MCF 10A (cell line): ENCODE measurements around the gene PIK3AP1. TPM values are rescaled to one million over a fixed set of nuclear protein-coding genes. Genes with fewer than 3 reads are reported as not detected.

Experiments used
- BruUV-seq: library from RNA; stranded (reverse); fragments of 400-500 nt; replicated peaks from 2 replicates; lab custom pipeline; 2021; lab: Mats Ljungman, UMichigan
- CTCF ChIA-PET: fragments of 300-600 bp; sonication (Branson Sonifier 250); formaldehyde crosslinking; extraction: SDS; loops from one replicate; lab custom pipeline; 2021; ENCODE audit warnings: antibody characterized with exemption, inconsistent platforms; lab: Yijun Ruan, JAX
- POLR2A ChIA-PET: fragments of 300-600, 350-650 bp; sonication (Branson Sonifier 250); formaldehyde crosslinking; extraction: SDS; loops from one replicate; lab custom pipeline; 2020; ENCODE audit warnings: antibody characterized with exemption, inconsistent platforms; lab: Yijun Ruan, JAX
- DNase-seq: peaks from one replicate; pipeline ENCODE4 v3.0.0-alpha.2; 2018; ENCODE audit not compliant: unreplicated experiment
- H3K27ac Mint-ChIP-seq: one replicate; pipeline ENCODE4 v1.8.0; 2022; ENCODE audit warnings: mild to moderate bottlenecking, low read depth, mixed read lengths; ENCODE audit not compliant: unreplicated experiment
- H3K27me3 Mint-ChIP-seq: one replicate; pipeline ENCODE4 v1.8.0; 2022; ENCODE audit warnings: mixed read lengths; ENCODE audit not compliant: insufficient read depth, unreplicated experiment
- H3K36me3 Mint-ChIP-seq: one replicate; pipeline ENCODE4 v1.8.0; 2022; ENCODE audit warnings: mild to moderate bottlenecking, moderate library complexity, mixed read lengths; ENCODE audit not compliant: insufficient read depth, unreplicated experiment
- H3K4me1 Mint-ChIP-seq: one replicate; pipeline ENCODE4 v1.8.0; 2022; ENCODE audit warnings: mixed read lengths; ENCODE audit not compliant: insufficient read depth, unreplicated experiment
- H3K4me3 Mint-ChIP-seq: one replicate; pipeline ENCODE4 v1.8.0; 2022; ENCODE audit warnings: mild to moderate bottlenecking, moderate library complexity, mixed read lengths; ENCODE audit not compliant: unreplicated experiment
- H3K9me3 Mint-ChIP-seq: one replicate; pipeline ENCODE4 v1.8.0; 2022; ENCODE audit warnings: mixed read lengths; ENCODE audit not compliant: unreplicated experiment
- intact Hi-C: fragments of 100-400 bp; cut with micrococcal nuclease; formaldehyde crosslinking; loops from 2 replicates; pipeline ENCODE4 v1.14.1; 2022
- total RNA-seq: library from RNA; stranded (reverse); gene quantifications from 2 replicates; pipeline ENCODE4 v1.2.3, GENCODE V29; 2022
- TF ChIP-seq, protein P1 (sequence below): fragments of 200-600 bp; IDR thresholded peaks from one replicate; pipeline ENCODE4 v1.8.0; 2022; ENCODE audit warnings: antibody characterized with exemption, mild to moderate bottlenecking; ENCODE audit not compliant: unreplicated experiment

PIK3AP1 gene
- total RNA-seq, 1 experiment from 2014 or later: not detected

GRCh38 chr10:96706331-96706853, 13.9 kb downstream of the PIK3AP1 start:
- no peaks in the 10 kb centered on the region for H3K9me3 Mint-ChIP-seq
- no TSS peak for BruUV-seq
- H3K27me3 Mint-ChIP-seq: no peaks in the 10 kb centered on the region
- H3K36me3 Mint-ChIP-seq: no peaks in the 10 kb centered on the region
- no peak for DNase-seq
- no peak overlapping the region for H3K4me3 Mint-ChIP-seq
- TF ChIP-seq, protein P1, sequence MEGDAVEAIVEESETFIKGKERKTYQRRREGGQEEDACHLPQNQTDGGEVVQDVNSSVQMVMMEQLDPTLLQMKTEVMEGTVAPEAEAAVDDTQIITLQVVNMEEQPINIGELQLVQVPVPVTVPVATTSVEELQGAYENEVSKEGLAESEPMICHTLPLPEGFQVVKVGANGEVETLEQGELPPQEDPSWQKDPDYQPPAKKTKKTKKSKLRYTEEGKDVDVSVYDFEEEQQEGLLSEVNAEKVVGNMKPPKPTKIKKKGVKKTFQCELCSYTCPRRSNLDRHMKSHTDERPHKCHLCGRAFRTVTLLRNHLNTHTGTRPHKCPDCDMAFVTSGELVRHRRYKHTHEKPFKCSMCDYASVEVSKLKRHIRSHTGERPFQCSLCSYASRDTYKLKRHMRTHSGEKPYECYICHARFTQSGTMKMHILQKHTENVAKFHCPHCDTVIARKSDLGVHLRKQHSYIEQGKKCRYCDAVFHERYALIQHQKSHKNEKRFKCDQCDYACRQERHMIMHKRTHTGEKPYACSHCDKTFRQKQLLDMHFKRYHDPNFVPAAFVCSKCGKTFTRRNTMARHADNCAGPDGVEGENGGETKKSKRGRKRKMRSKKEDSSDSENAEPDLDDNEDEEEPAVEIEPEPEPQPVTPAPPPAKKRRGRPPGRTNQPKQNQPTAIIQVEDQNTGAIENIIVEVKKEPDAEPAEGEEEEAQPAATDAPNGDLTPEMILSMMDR: no peak
- POLR2A ChIA-PET: interaction anchor here (0.6 kb wide), 1 partner anchor 560 kb away, joined by 3 read pairs; no protein-coding TSS in a partner anchor
- CTCF ChIA-PET: interaction anchor here (0.7 to 1.5 kb wide), 3 partner anchors 33 to 527 kb away, joined by 3 to 5 read pairs (median 3); no protein-coding TSS in a partner anchor
- intact Hi-C loops: no loop called here
- H3K4me1 Mint-ChIP-seq: no peaks in the 10 kb centered on the region
- H3K27ac Mint-ChIP-seq: no peak overlapping the region

GRCh38 chr10:96705134-96705533, 15.2 kb downstream of the PIK3AP1 start:
- ChIA-PET POLR2A (interaction anchor here (0.6 kb wide), 1 partner anchor 100 kb away, joined by 3 read pairs; no protein-coding TSS in a partner anchor), CTCF (interaction anchor here (0.6 to 1.5 kb wide), 2 partner anchors 64 to 251 kb away, joined by 4 to 5 read pairs; no protein-coding TSS in a partner anchor)
- Mint-ChIP-seq H3K9me3 (no peaks in the 10 kb centered on the region), H3K36me3 (no peaks in the 10 kb centered on the region), H3K4me1 (no peaks in the 10 kb centered on the region), H3K27ac (no peak overlapping the region), H3K4me3 (no peak overlapping the region), H3K27me3 (no peaks in the 10 kb centered on the region)
- TF ChIP-seq, protein P1: no peak
- intact Hi-C loops: no loop called here
- BruUV-seq: no TSS peak
- DNase-seq: no peak

- TF ChIP-seq, protein P1: no peak
- ChIA-PET POLR2A (no interaction called here), CTCF (interaction anchor here (0.6 kb wide), 1 partner anchor 250 kb away, joined by 4 read pairs; no protein-coding TSS in a partner anchor)
- Mint-ChIP-seq H3K9me3 (no peaks in the 10 kb centered on the region), H3K4me3 (no peak overlapping the region), H3K27ac (no peak overlapping the region), H3K36me3 (no peaks in the 10 kb centered on the region), H3K27me3 (no peaks in the 10 kb centered on the region), H3K4me1 (no peaks in the 10 kb centered on the region)
- DNase-seq: no peak
- BruUV-seq: no TSS peak
- intact Hi-C loops: no loop called here
Measured at GRCh38 chr10:96704563-96704962, 15.8 kb downstream of the PIK3AP1 start.

DNA sequence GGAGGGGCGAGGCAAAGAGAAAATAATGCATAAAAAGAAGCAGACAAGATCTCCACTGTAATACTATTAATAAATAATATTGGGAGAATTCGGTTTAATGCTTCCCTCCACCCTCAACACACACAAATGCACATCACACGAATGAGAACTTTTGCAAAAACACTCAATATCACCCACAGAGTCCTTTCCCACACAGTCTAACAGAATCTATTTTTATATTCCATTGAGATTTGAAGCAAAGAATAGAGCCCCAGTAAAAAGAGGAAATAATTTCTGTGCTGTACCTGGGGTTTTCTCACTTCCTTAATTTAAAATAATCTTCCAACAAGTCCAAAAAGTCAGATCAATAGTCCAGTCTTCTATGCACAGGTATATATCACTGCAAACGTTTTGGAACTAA, 17.0 kb downstream of the PIK3AP1 start:
- Mint-ChIP-seq H3K4me3 (no peak overlapping the region), H3K4me1 (no peaks in the 10 kb centered on the region), H3K27ac (no peak overlapping the region), H3K9me3 (no peaks in the 10 kb centered on the region), H3K27me3 (no peaks in the 10 kb centered on the region), H3K36me3 (no peaks in the 10 kb centered on the region)
- no peak for DNase-seq
- intact Hi-C loops: no loop called here
- POLR2A ChIA-PET: no interaction called here
- CTCF ChIA-PET: interaction anchor here (0.7 kb wide), 1 partner anchor 517 kb away, joined by 5 read pairs; no protein-coding TSS in a partner anchor
- TF ChIP-seq, protein P1: no peak
- no TSS peak for BruUV-seq
